B cell (primary cell): ENCODE measurements around the gene HOXA4.

Experiments used
- EZH2 ChIP-seq: IDR thresholded peaks from 2 replicates; pipeline ENCODE4 v1.6.1; 2012; ENCODE audit warnings: borderline replicate concordance, low read depth, mild to moderate bottlenecking, moderate library complexity, low read length; ENCODE audit not compliant: insufficient read depth, poor library complexity, severe bottlenecking
- TF ChIP-seq, protein P1 (sequence below): fragments of 200-600 bp; IDR thresholded peaks from one replicate; pipeline ENCODE4 v1.8.0; 2022; ENCODE audit warnings: antibody characterized with exemption, mild to moderate bottlenecking

DNA sequence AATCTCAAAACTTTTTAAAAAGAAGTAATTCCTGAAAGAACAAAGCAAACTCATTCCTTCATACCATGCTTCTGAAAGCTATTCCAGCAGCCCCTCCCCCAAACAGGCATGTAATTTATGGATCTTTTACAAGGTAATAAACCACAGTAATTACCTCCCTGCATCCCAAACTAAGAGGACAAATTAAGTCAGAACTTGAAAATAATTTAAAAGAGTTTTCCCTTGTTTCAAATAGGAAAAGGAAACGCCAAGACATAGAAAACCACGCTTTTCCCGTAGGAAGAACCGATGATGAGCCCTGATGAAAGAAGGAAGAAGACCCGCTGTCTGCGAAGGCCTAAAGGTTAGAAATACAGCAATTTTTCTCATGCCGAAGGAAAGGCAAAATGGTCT lies 8.9 kb downstream of the HOXA4 start:
- TF ChIP-seq, protein P1, sequence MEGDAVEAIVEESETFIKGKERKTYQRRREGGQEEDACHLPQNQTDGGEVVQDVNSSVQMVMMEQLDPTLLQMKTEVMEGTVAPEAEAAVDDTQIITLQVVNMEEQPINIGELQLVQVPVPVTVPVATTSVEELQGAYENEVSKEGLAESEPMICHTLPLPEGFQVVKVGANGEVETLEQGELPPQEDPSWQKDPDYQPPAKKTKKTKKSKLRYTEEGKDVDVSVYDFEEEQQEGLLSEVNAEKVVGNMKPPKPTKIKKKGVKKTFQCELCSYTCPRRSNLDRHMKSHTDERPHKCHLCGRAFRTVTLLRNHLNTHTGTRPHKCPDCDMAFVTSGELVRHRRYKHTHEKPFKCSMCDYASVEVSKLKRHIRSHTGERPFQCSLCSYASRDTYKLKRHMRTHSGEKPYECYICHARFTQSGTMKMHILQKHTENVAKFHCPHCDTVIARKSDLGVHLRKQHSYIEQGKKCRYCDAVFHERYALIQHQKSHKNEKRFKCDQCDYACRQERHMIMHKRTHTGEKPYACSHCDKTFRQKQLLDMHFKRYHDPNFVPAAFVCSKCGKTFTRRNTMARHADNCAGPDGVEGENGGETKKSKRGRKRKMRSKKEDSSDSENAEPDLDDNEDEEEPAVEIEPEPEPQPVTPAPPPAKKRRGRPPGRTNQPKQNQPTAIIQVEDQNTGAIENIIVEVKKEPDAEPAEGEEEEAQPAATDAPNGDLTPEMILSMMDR = no peak
- no peak for TF ChIP-seq EZH2
